ENCODE data around the gene CLEC4F.
"Not testable (repeated sequence)": the region's sequence is repeated elsewhere in the genome, so short reads cannot be mapped to it uniquely, and the experiment has no call there.

CLEC4F gene

GRCh38 chr2:70801607-70802263 is 18.7 kb downstream of the CLEC4F start:
- no peak for DNase-seq (ENCODE audit: low read depth)
- H3K9me3 ChIP-seq (ENCODE audit: control insufficient read depth, low read length): peaks cover 31% of the 10 kb centered on the region
- H3K4me1 ChIP-seq (ENCODE audit: control insufficient read depth, insufficient read depth, low read length): no peaks in the 10 kb centered on the region
- no peak overlapping the region for H3K4me3 ChIP-seq (ENCODE audit: low read length)
- peaks cover 28% of the 10 kb centered on the region for H3K27me3 ChIP-seq (replicated peaks; ENCODE audit: control insufficient read depth, insufficient read depth, low read length)
- H3K36me3 ChIP-seq (ENCODE audit: control insufficient read depth, insufficient read depth, low read length, severe bottlenecking): no peaks in the 10 kb centered on the region
- no peak overlapping the region for H3K9ac ChIP-seq (ENCODE audit: low read length)

- no peaks in the 10 kb centered on the region for H3K36me3 ChIP-seq (ENCODE audit: control insufficient read depth, insufficient read depth, low read length, severe bottlenecking)
- DNase-seq (ENCODE audit: low read depth): no peak
- peaks cover 31% of the 10 kb centered on the region for H3K9me3 ChIP-seq (ENCODE audit: control insufficient read depth, low read length)
- no peaks in the 10 kb centered on the region for H3K4me1 ChIP-seq (ENCODE audit: control insufficient read depth, insufficient read depth, low read length)
- H3K4me3 ChIP-seq (ENCODE audit: low read length): no peak overlapping the region
- no peak overlapping the region for H3K9ac ChIP-seq (ENCODE audit: low read length)
- peaks cover 27% of the 10 kb centered on the region for H3K27me3 ChIP-seq (replicated peaks; ENCODE audit: control insufficient read depth, insufficient read depth, low read length)
Observed at GRCh38 chr2:70799706-70800105, 20.7 kb downstream of the CLEC4F start.

DNA sequence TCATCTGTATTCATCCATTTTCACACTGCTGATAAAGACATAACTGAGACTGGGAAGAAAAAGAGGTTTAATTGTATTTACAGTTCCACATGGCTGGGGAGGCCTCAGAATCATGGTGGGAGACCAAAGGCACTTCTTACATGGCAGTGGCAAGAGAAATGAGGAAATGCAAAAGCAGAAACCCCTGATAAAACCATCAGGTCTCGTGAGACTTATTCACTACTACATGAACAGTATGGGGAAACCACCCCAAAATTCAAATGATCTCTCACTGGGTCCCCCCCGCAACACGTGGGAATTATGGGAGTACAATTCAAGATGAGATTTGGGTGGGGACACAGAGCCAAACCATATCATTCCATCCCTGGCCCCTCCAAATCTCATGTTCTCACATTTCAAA is 22.4 kb downstream of the CLEC4F start:
- H3K4me1 ChIP-seq (ENCODE audit: control insufficient read depth, insufficient read depth, low read length); H3K9ac ChIP-seq (ENCODE audit: low read length); H3K36me3 ChIP-seq (ENCODE audit: control insufficient read depth, insufficient read depth, low read length, severe bottlenecking); DNase-seq (ENCODE audit: low read depth); H3K4me3 ChIP-seq (ENCODE audit: low read length): not testable (repeated sequence)
- H3K27me3 ChIP-seq (replicated peaks; ENCODE audit: control insufficient read depth, insufficient read depth, low read length): peaks cover 42% of the 10 kb centered on the region
- peaks cover 32% of the 10 kb centered on the region for H3K9me3 ChIP-seq (ENCODE audit: control insufficient read depth, low read length)

DNA sequence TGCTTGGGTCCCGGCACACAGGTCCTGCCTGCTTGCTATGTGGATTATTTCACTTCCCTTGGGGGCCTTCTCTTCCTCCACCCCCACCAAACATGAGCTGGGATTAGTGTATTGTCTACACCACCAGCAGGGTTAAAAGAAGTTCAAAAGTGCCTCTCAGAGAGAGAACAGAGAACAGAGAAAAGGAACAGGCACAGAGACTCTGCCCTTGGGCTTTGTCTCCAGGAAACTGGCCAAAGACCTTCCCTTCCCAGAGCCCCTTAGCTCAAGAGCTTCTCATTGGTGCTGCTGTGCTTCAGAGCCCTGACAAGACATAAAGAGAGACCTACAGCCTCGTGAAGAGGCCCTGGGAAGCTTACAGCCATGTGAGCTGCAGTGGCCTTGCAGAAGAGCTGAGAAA is 22.9 kb downstream of the CLEC4F start:
- Histone ChIP-seq H3K9me3 (ENCODE audit: control insufficient read depth, low read length) (peaks cover 34% of the 10 kb centered on the region), H3K4me1 (ENCODE audit: control insufficient read depth, insufficient read depth, low read length) (no peaks in the 10 kb centered on the region), H3K36me3 (ENCODE audit: control insufficient read depth, insufficient read depth, low read length, severe bottlenecking) (no peaks in the 10 kb centered on the region), H3K4me3 (ENCODE audit: low read length) (no peak overlapping the region), H3K9ac (ENCODE audit: low read length) (no peak overlapping the region), H3K27me3 (replicated peaks; ENCODE audit: control insufficient read depth, insufficient read depth, low read length) (peaks cover 42% of the 10 kb centered on the region)
- no peak for DNase-seq (ENCODE audit: low read depth)

GRCh38 chr2:70796262-70796661 is 24.1 kb downstream of the CLEC4F start:
- no peaks in the 10 kb centered on the region for H3K4me1 ChIP-seq (ENCODE audit: control insufficient read depth, insufficient read depth, low read length)
- no peak for DNase-seq (ENCODE audit: low read depth)

DNA sequence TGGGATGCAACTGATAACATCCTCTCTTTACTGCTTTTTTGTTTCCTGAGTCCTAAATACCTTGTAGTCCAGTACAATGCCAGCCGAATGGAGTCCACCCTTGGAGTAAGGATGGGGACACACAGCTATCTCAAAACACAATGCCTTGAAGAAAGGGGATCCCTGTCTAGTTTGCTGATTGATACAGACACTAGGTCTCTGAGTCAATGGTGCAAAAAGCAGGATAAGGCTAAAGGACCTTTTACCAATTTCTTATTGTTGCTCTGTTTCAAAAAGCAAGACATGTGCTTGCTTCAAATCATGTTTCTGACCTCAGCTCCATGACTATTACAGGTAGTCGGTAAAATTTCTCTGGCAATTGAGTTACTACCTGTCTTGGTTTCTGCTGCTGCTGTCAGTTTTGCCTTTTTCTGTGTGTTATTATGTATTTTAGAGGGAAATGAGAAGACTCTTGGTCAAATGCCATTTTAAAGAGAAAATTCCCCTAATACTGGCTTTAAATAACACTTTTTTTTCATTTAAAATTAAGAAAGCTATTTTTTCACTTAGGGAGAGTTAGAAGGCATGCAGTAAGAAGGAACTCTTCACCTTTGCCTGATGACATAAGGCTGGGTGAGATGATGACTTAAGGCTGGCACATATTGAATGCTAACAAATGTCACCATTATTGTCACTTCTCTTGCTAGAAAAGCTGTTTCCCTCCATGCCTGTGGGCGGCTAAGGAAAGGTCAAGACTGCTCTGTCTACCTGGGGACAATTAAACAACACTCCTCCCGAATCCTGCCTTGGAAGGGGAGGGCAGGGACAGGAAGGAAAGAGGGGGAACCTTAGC is 25.0 kb downstream of the CLEC4F start:
- Histone ChIP-seq H3K9me3 (ENCODE audit: control insufficient read depth, low read length) (peaks cover 19% of the 10 kb centered on the region), H3K27me3 (replicated peaks; ENCODE audit: control insufficient read depth, insufficient read depth, low read length) (peaks cover 46% of the 10 kb centered on the region), H3K9ac (ENCODE audit: low read length) (no peak overlapping the region), H3K4me3 (ENCODE audit: low read length) (no peak overlapping the region), H3K4me1 (ENCODE audit: control insufficient read depth, insufficient read depth, low read length) (no peaks in the 10 kb centered on the region), H3K36me3 (ENCODE audit: control insufficient read depth, insufficient read depth, low read length, severe bottlenecking) (no peaks in the 10 kb centered on the region)
- DNase-seq (ENCODE audit: low read depth): no peak

More at GRCh38 chr2:70796262-70796661, 24.1 kb downstream of the CLEC4F start:
- Histone ChIP-seq H3K36me3 (ENCODE audit: control insufficient read depth, insufficient read depth, low read length, severe bottlenecking) (no peaks in the 10 kb centered on the region), H3K27me3 (replicated peaks; ENCODE audit: control insufficient read depth, insufficient read depth, low read length) (peaks cover 47% of the 10 kb centered on the region), H3K9ac (ENCODE audit: low read length) (no peak overlapping the region), H3K9me3 (ENCODE audit: control insufficient read depth, low read length) (peaks cover 28% of the 10 kb centered on the region), H3K4me3 (ENCODE audit: low read length) (no peak overlapping the region)

DNA sequence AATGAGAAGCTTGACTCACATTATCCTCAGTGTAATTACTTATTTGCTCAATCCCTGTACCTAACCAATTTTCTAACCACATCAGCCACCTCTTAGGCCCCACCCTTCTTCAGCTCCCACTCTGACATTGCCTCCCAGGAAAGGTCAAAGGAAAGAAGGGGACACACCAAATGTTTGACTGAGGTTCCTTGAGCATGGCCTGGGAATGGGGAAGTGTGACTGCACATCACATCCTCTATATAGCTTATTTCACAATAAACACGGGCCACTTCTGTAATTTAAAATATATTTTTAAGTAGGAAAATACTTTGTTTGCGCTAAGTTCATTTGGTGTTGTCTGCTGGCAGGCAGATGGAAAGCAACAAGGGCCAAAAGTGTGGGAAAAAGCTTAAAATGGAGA is 26.9 kb downstream of the CLEC4F start:
- peaks cover 3% of the 10 kb centered on the region for H3K9me3 ChIP-seq (ENCODE audit: control insufficient read depth, low read length)
- peaks cover 6% of the 10 kb centered on the region for H3K4me1 ChIP-seq (ENCODE audit: control insufficient read depth, insufficient read depth, low read length)
- peaks cover 62% of the 10 kb centered on the region for H3K27me3 ChIP-seq (replicated peaks; ENCODE audit: control insufficient read depth, insufficient read depth, low read length)
- no peaks in the 10 kb centered on the region for H3K36me3 ChIP-seq (ENCODE audit: control insufficient read depth, insufficient read depth, low read length, severe bottlenecking)
- no peak overlapping the region for H3K9ac ChIP-seq (ENCODE audit: low read length)
- no peak for DNase-seq (ENCODE audit: low read depth)
- H3K4me3 ChIP-seq (ENCODE audit: low read length): no peak overlapping the region

DNA sequence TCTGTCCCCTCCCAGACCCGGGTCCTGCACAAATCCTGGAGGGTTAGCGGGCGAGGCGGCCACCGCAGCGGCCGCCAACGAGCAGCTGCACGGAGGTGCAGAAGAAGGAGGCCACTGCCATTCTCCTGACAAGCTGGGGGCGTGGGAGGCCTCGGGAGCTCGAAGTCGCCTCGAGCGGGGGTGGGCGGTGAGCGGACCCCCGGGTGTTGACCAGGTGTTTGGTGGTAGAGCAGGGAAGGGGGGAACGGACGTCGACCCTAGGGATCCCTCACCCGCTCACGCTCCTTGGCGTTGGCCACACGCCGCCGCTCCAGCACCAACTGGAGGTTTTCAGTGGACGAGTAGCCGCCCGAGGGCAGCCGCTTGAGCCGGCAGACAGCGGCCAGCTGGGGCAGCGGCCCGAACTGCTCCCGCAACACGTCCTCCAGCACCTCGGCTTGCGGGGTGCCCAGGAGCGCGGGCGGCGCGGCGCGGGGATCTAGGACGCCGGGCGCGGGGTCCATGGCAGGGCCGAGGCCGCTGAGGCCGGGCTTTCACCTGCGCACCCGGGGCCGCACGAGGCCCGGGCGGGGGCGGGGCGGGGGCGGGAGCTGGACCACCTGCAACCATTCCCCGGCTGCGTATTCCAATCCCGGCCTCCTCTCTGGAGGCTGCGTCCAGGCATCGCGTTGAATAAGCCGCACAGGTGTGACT is 30.1 kb downstream of the CLEC4F start, which contains the start of gene FIGLA:
Gene FIGLA (minus strand): TSS at position 508 of the 693 bp plus-strand sequence. CDS start 5 bp downstream, at position 503.
- Histone ChIP-seq H3K9ac (ENCODE audit: low read length) (no peak within 1 kb of the TSS), H3K4me3 (ENCODE audit: low read length) (peak within 1 kb of the TSS; percentile 54), H3K9me3 (ENCODE audit: control insufficient read depth, low read length) (peaks cover 3% of the 10 kb centered on the region), H3K27me3 (replicated peaks; ENCODE audit: control insufficient read depth, insufficient read depth, low read length) (peaks cover 77% of the 10 kb centered on the region), H3K36me3 (ENCODE audit: control insufficient read depth, insufficient read depth, low read length, severe bottlenecking) (no peaks in the 10 kb centered on the region), H3K4me1 (ENCODE audit: control insufficient read depth, insufficient read depth, low read length) (peaks cover 6% of the 10 kb centered on the region)
- no peak for DNase-seq (ENCODE audit: low read depth)

DNA sequence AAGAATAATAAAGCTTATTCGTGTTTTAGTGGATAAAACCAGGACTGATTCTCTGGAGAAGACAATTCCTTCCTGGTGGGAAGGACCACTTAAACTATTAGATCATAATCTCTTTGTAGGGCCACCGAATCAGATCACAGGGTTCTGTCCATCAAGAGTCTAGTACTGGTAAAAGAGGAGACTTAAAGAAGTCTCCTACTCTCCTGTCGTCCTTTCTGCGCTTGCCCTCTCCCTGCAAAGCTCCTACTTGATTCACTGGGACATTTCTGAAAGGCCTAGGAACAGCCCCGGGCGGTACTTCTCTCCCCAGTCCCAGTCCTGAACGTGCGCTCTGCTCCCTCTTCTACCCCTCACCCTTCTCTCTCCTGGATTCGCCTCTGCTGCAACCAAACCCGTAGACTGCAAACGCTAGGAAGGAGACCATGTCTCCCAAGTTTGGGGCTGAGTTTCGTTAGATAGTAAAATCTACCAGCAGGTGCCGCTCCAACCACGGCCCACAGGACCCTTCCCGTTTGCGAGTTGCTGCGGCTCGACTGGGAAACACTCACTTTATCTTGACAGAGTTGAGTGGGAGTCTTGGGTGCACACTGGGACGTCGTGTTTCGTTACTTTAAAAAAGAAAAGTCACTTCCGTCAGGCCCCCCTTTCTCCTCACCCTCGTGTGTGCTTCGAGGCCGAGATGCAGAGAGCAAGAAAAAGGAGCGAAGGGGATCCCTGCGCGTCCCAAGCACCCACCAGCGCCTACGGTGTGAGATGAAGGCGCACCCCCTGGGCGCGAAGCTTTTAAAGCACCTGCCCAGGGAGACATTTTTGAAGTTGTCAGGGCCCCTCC is 30.9 kb downstream of the CLEC4F start:
- H3K9ac ChIP-seq (ENCODE audit: low read length): no peak overlapping the region
- H3K4me3 ChIP-seq (ENCODE audit: low read length): peak overlapping the region; percentile 54
- peaks cover 72% of the 10 kb centered on the region for H3K27me3 ChIP-seq (replicated peaks; ENCODE audit: control insufficient read depth, insufficient read depth, low read length)
- H3K36me3 ChIP-seq (ENCODE audit: control insufficient read depth, insufficient read depth, low read length, severe bottlenecking): no peaks in the 10 kb centered on the region
- peak; percentile 47 for DNase-seq (ENCODE audit: low read depth)
- H3K4me1 ChIP-seq (ENCODE audit: control insufficient read depth, insufficient read depth, low read length): peaks cover 6% of the 10 kb centered on the region
- peaks cover 3% of the 10 kb centered on the region for H3K9me3 ChIP-seq (ENCODE audit: control insufficient read depth, low read length)

DNA sequence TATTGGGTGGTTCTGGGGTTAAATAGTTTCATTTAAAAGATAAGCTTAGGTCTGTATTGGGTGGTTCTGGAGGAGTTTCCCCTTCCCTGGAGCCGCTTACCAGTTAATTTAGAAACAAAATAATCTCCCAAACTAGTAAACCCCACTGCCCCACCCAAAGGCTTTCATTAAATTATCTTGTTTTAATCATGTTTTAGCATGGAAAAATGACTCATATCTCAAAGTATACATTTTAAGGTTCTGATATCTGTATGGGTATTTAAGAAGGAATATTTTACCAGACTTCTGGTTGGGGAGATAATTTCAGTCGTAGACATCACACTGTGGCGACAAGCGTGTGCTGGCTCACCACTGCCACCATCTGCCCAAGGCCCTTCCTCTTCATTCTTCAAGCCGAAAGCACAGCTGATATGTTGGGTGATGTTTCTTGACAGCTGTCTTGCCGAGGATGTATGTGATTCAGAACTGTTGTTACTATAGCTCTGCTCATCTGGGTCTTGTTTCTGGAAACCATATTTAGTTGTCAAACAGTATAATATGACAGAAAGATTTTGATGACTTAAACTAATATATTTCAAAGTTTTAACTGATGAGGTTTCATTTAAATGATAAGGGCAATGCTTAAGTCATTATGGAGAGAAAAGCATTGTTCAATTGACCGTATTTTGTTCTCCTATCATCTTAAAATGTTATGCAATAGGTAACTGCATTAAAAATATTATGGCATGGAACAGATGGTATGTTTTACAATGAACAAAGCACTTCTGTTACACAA is 35.1 kb downstream of the CLEC4F start:
- Histone ChIP-seq H3K4me3 (ENCODE audit: low read length) (no peak overlapping the region), H3K4me1 (ENCODE audit: control insufficient read depth, insufficient read depth, low read length) (peaks cover 9% of the 10 kb centered on the region), H3K27me3 (replicated peaks; ENCODE audit: control insufficient read depth, insufficient read depth, low read length) (peaks cover 43% of the 10 kb centered on the region), H3K9ac (ENCODE audit: low read length) (no peak overlapping the region), H3K9me3 (ENCODE audit: control insufficient read depth, low read length) (no peaks in the 10 kb centered on the region), H3K36me3 (ENCODE audit: control insufficient read depth, insufficient read depth, low read length, severe bottlenecking) (no peaks in the 10 kb centered on the region)
- DNase-seq (ENCODE audit: low read depth): no peak

Measured in adipocyte (in vitro differentiated cells).